AG09319 (cell line): ENCODE measurements around the gene DYNLT2B.
"Not testable (repeated sequence)": the region's sequence is repeated elsewhere in the genome, so short reads cannot be mapped to it uniquely, and the experiment has no call there.

ENCODE experiments used
- DNase-seq: peaks from one replicate; pipeline ENCODE4 v3.0.0-alpha.2; 2010; ENCODE audit warnings: low read depth; ENCODE audit errors: extremely low read depth
- TF ChIP-seq, protein P1 (sequence below): IDR thresholded peaks from 2 replicates; pipeline ENCODE4 v1.5.1; 2011; ENCODE audit warnings: low read depth, mild to moderate bottlenecking, inconsistent platforms, low read length, moderate library complexity

Gene DYNLT2B

DNA sequence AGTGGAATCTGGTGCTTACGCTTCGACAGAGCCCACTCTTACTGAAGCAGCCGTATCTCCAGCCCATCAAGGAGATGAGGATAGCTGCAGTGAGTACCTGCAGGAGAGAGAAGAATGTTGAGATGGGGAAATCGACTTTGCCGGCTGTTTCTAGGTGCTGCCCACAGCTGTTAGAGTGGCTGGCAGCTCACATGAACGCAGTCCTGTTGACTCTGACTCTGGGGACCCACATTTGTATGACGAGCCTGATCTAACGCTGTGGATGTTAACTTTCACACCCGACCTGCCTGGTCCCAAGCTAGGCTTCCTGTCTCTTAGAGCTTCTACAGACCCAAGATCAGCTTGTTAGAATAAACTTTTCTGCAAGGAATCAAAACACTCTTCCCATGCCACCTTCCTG lies 8.9 kb upstream of the DYNLT2B start:
- TF ChIP-seq, protein P1, sequence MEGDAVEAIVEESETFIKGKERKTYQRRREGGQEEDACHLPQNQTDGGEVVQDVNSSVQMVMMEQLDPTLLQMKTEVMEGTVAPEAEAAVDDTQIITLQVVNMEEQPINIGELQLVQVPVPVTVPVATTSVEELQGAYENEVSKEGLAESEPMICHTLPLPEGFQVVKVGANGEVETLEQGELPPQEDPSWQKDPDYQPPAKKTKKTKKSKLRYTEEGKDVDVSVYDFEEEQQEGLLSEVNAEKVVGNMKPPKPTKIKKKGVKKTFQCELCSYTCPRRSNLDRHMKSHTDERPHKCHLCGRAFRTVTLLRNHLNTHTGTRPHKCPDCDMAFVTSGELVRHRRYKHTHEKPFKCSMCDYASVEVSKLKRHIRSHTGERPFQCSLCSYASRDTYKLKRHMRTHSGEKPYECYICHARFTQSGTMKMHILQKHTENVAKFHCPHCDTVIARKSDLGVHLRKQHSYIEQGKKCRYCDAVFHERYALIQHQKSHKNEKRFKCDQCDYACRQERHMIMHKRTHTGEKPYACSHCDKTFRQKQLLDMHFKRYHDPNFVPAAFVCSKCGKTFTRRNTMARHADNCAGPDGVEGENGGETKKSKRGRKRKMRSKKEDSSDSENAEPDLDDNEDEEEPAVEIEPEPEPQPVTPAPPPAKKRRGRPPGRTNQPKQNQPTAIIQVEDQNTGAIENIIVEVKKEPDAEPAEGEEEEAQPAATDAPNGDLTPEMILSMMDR: no peak
- no peak for DNase-seq

- TF ChIP-seq, protein P1: peak; percentile 16
- DNase-seq: no peak
These were observed 5.7 kb upstream of the DYNLT2B start for GRCh38 chr3:196323691-196324090.

DNA sequence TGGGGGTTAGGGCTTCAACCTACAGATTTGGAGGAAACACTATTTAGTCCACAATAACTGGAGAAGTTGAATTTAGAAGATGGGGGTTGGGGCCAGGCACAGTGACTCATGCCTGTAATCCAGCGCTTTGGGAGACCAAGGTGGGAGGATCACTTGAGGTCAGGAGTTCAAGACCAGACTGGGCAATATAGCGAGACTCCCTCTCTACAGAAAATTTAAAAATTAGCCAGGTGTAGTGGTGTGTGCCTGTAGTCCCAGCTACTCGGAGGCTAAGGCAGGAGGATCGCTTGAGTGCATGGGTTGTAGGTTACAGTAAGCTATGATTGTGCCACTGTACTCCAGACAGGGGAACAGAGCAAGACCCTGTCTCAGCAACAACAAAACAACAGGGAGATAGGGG lies 5.0 kb upstream of the DYNLT2B start:
- DNase-seq: no peak
- TF ChIP-seq, protein P1: no peak

DNA sequence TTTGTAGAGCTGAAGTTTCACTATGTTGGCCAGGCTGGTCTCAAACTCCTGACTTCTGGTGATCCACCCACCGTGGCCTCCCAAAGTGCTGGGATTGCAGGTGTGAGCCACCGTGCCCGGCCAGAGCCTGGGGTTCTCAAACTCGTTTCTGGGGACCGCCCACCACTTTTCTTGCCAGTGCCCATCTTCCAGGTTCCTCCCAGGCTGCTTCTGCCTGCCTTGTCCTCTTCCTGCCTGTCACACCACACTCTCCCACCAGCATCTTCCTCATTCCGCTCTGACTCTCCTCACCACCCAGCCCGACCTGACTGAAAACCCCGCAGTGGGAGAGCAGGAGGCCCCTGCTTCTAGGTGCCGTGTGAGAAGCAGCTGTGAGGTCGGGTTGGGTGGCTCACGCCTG lies 3.1 kb upstream of the DYNLT2B start:
- TF ChIP-seq, protein P1: no peak
- DNase-seq: no peak

GRCh38 chr3:196320137-196320536 lies 2.1 kb upstream of the DYNLT2B start:
- DNase-seq: no peak
- TF ChIP-seq, protein P1: no peak

DNA sequence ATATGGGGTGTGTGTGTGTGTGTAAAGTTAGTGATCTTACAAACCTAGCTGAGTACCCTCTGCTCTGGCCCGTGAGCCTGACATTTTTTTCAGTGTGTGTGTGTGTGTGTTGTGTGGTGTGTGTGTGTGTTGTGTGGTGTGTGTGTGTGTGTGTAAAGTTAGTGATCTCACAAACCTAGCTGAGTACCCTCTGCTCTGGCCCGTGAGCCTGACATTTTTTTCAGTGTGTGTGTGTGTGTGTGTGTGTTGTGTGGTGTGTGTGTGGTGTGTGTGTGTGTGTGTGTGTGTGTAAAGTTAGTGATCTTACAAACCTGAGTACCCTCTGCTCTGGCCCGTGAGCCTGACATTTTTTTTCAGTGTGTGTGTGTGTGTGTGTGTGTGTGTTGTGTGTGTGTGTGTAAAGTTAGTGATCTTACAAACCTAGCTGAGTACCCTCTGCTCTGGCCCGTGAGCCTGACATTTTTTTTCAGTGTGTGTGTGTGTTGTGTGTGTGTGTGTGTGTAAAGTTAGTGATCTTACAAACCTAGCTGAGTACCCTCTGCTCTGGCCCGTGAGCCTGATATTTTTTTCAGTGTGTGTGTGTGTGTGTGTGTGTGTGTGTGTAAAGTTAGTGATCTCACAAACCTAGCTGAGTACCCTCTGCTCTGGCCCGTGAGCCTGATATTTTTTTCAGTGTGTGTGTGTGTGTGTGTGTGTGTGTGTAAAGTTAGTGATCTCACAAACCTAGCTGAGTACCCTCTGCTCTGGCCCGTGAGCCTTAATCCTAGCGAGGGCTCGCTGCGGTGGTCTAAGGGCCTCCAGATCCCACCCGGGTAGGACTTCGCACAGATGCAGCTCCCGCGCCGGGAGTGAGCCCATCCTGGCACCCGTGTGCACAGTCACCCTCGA lies 997 bp downstream of the DYNLT2B start:
- DNase-seq: not testable (repeated sequence)

GRCh38 chr3:196315821-196316220 lies 2.2 kb downstream of the DYNLT2B start:
- no peak for DNase-seq
- TF ChIP-seq, protein P1: no peak

DNA sequence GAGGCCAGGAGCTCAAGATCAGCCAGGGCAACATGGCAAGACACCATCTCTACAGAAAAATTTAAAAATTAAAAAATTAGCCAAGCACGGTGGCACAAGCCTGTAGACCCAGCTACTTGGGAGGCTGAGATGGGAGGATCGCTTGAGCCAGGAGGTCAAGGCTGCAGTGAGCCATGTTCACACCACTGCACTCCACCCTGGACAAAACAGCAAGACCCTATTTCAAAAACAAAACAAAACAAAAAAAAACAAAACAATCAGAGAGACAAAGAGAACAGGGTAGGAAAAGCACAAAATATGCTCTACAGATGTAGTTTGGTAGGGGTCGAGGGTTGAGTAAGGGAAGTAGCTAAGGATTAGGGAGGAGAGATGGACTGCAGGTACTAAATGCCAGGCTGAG lies 3.4 kb downstream of the DYNLT2B start:
- no peak for DNase-seq
- TF ChIP-seq, protein P1: no peak

DNA sequence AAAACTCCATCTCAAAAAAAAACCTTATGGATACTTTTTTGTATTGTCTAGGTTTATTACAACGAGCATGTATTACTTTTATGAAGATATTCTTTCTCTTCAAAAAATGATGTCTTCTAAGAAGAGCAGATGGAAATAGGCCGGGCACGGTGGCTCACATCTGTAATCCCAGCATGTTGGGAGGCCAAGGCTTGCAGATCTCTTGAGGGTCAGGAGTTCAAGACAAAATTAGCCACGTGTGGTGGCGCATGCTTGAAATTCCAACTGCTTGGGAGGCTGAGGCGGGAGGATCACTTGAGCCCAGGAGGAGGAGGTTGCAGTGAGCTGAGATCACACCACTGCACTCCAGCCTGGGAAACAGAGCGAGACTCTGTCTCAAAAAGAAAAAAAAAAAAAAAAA lies 4.0 kb downstream of the DYNLT2B start:
- not testable (repeated sequence) for DNase-seq

DNA sequence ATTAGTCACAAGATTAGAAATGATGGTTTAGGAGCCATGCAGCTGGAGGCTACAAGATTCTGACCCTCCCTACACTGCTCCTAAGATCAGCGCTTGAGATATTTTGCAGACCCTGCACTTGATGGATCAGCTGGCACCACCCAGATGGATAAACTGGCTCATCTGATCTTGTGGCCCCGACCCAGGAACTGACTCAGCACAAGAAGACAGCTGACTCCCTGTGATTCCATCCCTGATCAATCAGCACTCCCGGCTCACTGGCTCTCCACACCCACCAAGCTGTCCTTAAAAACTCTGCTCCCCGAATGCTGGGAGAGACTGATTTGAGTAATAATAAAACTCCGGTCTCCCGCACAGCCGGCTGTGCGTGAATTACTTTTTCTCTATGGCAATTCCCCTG lies 15.1 kb downstream of the DYNLT2B start:
- not testable (repeated sequence) for DNase-seq

DNA sequence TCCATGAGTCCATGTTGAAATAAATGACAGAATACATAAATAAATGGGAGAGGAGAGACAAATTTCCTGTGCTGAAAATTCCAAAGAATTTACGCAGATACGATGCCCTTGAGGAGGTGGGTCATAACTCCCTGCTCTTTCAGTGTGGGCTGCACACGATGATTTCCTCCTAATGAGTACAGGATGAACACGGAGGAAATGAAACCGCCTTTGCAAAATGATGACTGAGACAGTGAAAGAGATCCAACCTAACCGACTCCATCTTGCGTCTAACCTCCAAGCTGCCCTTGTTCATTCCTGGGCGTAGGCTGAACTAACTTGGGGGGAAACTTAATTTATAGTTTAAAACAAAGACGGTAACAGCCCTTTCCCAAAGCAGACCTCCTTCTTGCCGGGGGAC lies 15.5 kb downstream of the DYNLT2B start:
- DNase-seq: not testable (repeated sequence)
